ENCODE results near the gene GOLGA1.

DNA sequence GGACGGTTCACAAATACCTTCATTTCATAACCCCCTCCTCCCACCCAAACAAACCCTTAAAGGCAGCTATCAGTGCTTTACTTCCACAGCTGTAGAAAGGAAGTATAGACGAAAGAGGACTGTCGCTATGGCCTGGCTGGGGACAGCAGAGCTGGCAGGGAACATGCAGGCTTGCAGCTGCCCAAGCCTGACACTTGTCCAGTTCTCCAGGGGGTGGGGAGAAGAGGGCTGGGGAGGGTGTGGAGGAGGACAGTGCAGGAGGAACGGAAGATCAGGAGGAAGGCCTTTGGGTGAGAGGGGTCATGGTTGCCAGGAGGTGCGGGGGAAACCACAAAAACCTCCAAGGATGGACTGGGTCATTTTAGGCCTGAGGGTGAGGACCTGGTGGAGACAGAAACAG is 53.1 kb downstream of the GOLGA1 start:
- TF ChIP-seq, protein P1, sequence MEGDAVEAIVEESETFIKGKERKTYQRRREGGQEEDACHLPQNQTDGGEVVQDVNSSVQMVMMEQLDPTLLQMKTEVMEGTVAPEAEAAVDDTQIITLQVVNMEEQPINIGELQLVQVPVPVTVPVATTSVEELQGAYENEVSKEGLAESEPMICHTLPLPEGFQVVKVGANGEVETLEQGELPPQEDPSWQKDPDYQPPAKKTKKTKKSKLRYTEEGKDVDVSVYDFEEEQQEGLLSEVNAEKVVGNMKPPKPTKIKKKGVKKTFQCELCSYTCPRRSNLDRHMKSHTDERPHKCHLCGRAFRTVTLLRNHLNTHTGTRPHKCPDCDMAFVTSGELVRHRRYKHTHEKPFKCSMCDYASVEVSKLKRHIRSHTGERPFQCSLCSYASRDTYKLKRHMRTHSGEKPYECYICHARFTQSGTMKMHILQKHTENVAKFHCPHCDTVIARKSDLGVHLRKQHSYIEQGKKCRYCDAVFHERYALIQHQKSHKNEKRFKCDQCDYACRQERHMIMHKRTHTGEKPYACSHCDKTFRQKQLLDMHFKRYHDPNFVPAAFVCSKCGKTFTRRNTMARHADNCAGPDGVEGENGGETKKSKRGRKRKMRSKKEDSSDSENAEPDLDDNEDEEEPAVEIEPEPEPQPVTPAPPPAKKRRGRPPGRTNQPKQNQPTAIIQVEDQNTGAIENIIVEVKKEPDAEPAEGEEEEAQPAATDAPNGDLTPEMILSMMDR (IDR thresholded peaks at IDR 0.05) = no peak
- no peak for TF ChIP-seq POLR2A (IDR thresholded peaks at IDR 0.05)
